ENCODE data around the gene EPC2.

GRCh38 chr2:148645539-148646230 is 1.1 kb downstream of the EPC2 start:
- TF ChIP-seq CTCF (conservative IDR thresholded peaks at IDR 0.05; ENCODE audit: low read length) (no peak), EZH2phosphoT487 (IDR thresholded peaks at IDR 0.05; ENCODE audit: borderline replicate concordance) (no peak)
